ENCODE measurements around the gene ZNF90.

GRCh38 chr19:20067943-20068342 lies 9.9 kb upstream of the ZNF90 start:
- TF ChIP-seq CTCF (IDR thresholded peaks at IDR 0.05) (no peak), POLR2A (IDR thresholded peaks at IDR 0.05) (no peak)

Data from thyroid gland (tissue), 4 donors.